Liver (tissue), 3 donors: ENCODE data around the gene BPI.

Experiments
- CTCF ChIP-seq: fragments of 150-350 bp; IDR thresholded peaks from 2 replicates; pipeline ENCODE4 v1.5.1; 2017; ENCODE audit warnings: improper control_type of control experiment, low read depth, low read length; ENCODE audit not compliant: missing input control
- EGR1 ChIP-seq, 2 donors: IDR thresholded peaks; 2 replicates each; pipeline ENCODE4 v1.6.1; 2016 to 2018; ENCODE audit warnings: antibody characterized with exemption in 2 of 2, low read depth in 2 of 2
- FOXA1 ChIP-seq: IDR thresholded peaks from 2 replicates; pipeline ENCODE4 v1.6.1; 2016; ENCODE audit warnings: antibody characterized with exemption
- FOXA2 ChIP-seq: IDR thresholded peaks from 2 replicates; pipeline ENCODE4 v1.6.1; 2016; ENCODE audit warnings: antibody characterized with exemption
- GABPA ChIP-seq, 2 donors: IDR thresholded peaks in 1 of 2; conservative IDR thresholded peaks in 1 of 2; 2 replicates each; pipeline ENCODE4 v1.6.1; 2016; ENCODE audit warnings: antibody characterized with exemption in 2 of 2, mild to moderate bottlenecking in 1 of 2, moderate library complexity in 1 of 2
- HNF4A ChIP-seq, 2 donors: conservative IDR thresholded peaks; 2 replicates each; pipeline ENCODE4 v1.6.1; 2016; ENCODE audit warnings: antibody characterized with exemption in 2 of 2, mild to moderate bottlenecking in 2 of 2
- JUND ChIP-seq, 2 donors: IDR thresholded peaks; 2 replicates each; pipeline ENCODE4 v1.6.1; 2016; ENCODE audit warnings: antibody characterized with exemption in 2 of 2
- MAX ChIP-seq: IDR thresholded peaks from 2 replicates; pipeline ENCODE4 v1.6.1; 2016; ENCODE audit warnings: antibody characterized with exemption
- RAD21 ChIP-seq, 2 donors: IDR thresholded peaks; 2 replicates each; pipeline ENCODE4 v1.6.1; 2016; ENCODE audit warnings: antibody characterized with exemption in 2 of 2, mild to moderate bottlenecking in 2 of 2
- REST ChIP-seq: IDR thresholded peaks from 2 replicates; pipeline ENCODE4 v1.6.1; 2016; ENCODE audit warnings: antibody characterized with exemption, mild to moderate bottlenecking
- RXRA ChIP-seq, 2 donors: IDR thresholded peaks; 2 replicates each; pipeline ENCODE4 v1.6.1; 2017 to 2018; ENCODE audit warnings: antibody characterized with exemption in 2 of 2, mild to moderate bottlenecking in 1 of 2
- SP1 ChIP-seq: IDR thresholded peaks from 2 replicates; pipeline ENCODE4 v1.6.1; 2018; ENCODE audit warnings: antibody characterized with exemption, mild to moderate bottlenecking
- TAF1 ChIP-seq: conservative IDR thresholded peaks from 2 replicates; pipeline ENCODE4 v1.6.1; 2016; ENCODE audit warnings: antibody characterized with exemption, mild to moderate bottlenecking
- ZBTB33 ChIP-seq: IDR thresholded peaks from 2 replicates; pipeline ENCODE4 v1.6.1; 2016; ENCODE audit warnings: antibody characterized with exemption
- donor health status: healthy.
- donor health status: healthy.

- no peak for TF ChIP-seq JUND (IDR thresholded peaks at IDR 0.05)
- TF ChIP-seq ZBTB33 = no peak
- TF ChIP-seq REST = no peak
- no peak for TF ChIP-seq RXRA (IDR thresholded peaks at IDR 0.05)
- no peak for TF ChIP-seq CTCF
- TF ChIP-seq TAF1 = no peak
- no peak for TF ChIP-seq FOXA1
- TF ChIP-seq SP1 = no peak
- TF ChIP-seq GABPA (IDR thresholded peaks at IDR 0.05 in 1 of 2, conservative IDR thresholded peaks at IDR 0.05 in 1 of 2) = no peak
- no peak for TF ChIP-seq MAX
- no peak for TF ChIP-seq HNF4A (conservative IDR thresholded peaks at IDR 0.05)
- no peak for TF ChIP-seq FOXA2
- no peak for TF ChIP-seq EGR1 (IDR thresholded peaks at IDR 0.05; ENCODE audit: low read depth in 2 of 2)
- TF ChIP-seq RAD21 (IDR thresholded peaks at IDR 0.05) = no peak
Measured at GRCh38 chr20:38278763-38279162, 25.2 kb upstream of the BPI start.
